Liver (tissue), 9 donors: ENCODE results near the gene UNC93A. TPM values are rescaled to one million over a fixed set of nuclear protein-coding genes. Genes with fewer than 3 reads are reported as not detected.

ENCODE experiments used
- DNase-seq: peaks from one replicate; pipeline ENCODE4 v3.0.0-alpha.2; 2017; ENCODE audit warnings: low spot score
- H3K27ac ChIP-seq, 2 donors: one replicate each; pipeline ENCODE4 v1.7.0; 2013; ENCODE audit warnings: inconsistent platforms in 2 of 2, low read length in 2 of 2, control low read depth in 1 of 2, low read depth in 1 of 2, mild to moderate bottlenecking in 1 of 2
- H3K27me3 ChIP-seq, 4 donors: one replicate each; pipeline versions ENCODE4 v1.6.1 to v1.7.0; 2013; ENCODE audit warnings: low read length in 3 of 4, inconsistent platforms in 1 of 4, mild to moderate bottlenecking in 1 of 4, moderate library complexity in 1 of 4; ENCODE audit not compliant: control insufficient read depth in 4 of 4, insufficient read depth in 4 of 4
- H3K36me3 ChIP-seq, 4 donors: one replicate each; pipeline versions ENCODE4 v1.6.1 to v1.7.0; 2013; ENCODE audit warnings: low read length in 3 of 4, mild to moderate bottlenecking in 3 of 4, low read depth in 1 of 4, moderate library complexity in 1 of 4; ENCODE audit not compliant: control insufficient read depth in 4 of 4, insufficient read depth in 3 of 4
- H3K4me1 ChIP-seq, 4 donors: one replicate each; pipeline versions ENCODE4 v1.6.1 to v1.7.0; 2013; ENCODE audit warnings: low read length in 3 of 4, mild to moderate bottlenecking in 3 of 4, moderate library complexity in 1 of 4; ENCODE audit not compliant: control insufficient read depth in 4 of 4, insufficient read depth in 4 of 4
- H3K4me3 ChIP-seq, 3 donors: one replicate each; pipeline versions ENCODE4 v1.6.1 to v1.7.0; 2013; ENCODE audit warnings: low read length in 3 of 3, control low read depth in 1 of 3, low read depth in 1 of 3, mild to moderate bottlenecking in 1 of 3
- H3K9ac ChIP-seq, 2 donors: one replicate each; pipeline ENCODE4 v1.7.0; 2013; ENCODE audit warnings: low read length in 2 of 2, mild to moderate bottlenecking in 2 of 2, moderate library complexity in 2 of 2, control low read depth in 1 of 2, low read depth in 1 of 2
- H3K9me3 ChIP-seq, 4 donors: one replicate each; pipeline versions ENCODE4 v1.6.1 to v1.7.0; 2013; ENCODE audit warnings: low read length in 3 of 4; ENCODE audit not compliant: control insufficient read depth in 4 of 4
- EGR1 ChIP-seq, 2 donors: IDR thresholded peaks; 2 replicates each; pipeline ENCODE4 v1.6.1; 2016 to 2018; ENCODE audit warnings: antibody characterized with exemption in 2 of 2, low read depth in 2 of 2
- FOXA1 ChIP-seq: IDR thresholded peaks from 2 replicates; pipeline ENCODE4 v1.6.1; 2016; ENCODE audit warnings: antibody characterized with exemption
- FOXA2 ChIP-seq: IDR thresholded peaks from 2 replicates; pipeline ENCODE4 v1.6.1; 2016; ENCODE audit warnings: antibody characterized with exemption
- GABPA ChIP-seq, 2 donors: IDR thresholded peaks in 1 of 2; conservative IDR thresholded peaks in 1 of 2; 2 replicates each; pipeline ENCODE4 v1.6.1; 2016; ENCODE audit warnings: antibody characterized with exemption in 2 of 2, mild to moderate bottlenecking in 1 of 2, moderate library complexity in 1 of 2
- HNF4G ChIP-seq: IDR thresholded peaks from 2 replicates; pipeline ENCODE4 v1.6.1; 2016; ENCODE audit warnings: antibody characterized with exemption
- RAD21 ChIP-seq, 2 donors: IDR thresholded peaks; 2 replicates each; pipeline ENCODE4 v1.6.1; 2016; ENCODE audit warnings: antibody characterized with exemption in 2 of 2, mild to moderate bottlenecking in 2 of 2
- RXRA ChIP-seq, 2 donors: IDR thresholded peaks; 2 replicates each; pipeline ENCODE4 v1.6.1; 2017 to 2018; ENCODE audit warnings: antibody characterized with exemption in 2 of 2, mild to moderate bottlenecking in 1 of 2
- SP1 ChIP-seq: IDR thresholded peaks from 2 replicates; pipeline ENCODE4 v1.6.1; 2018; ENCODE audit warnings: antibody characterized with exemption, mild to moderate bottlenecking
- TAF1 ChIP-seq: conservative IDR thresholded peaks from 2 replicates; pipeline ENCODE4 v1.6.1; 2016; ENCODE audit warnings: antibody characterized with exemption, mild to moderate bottlenecking
- YY1 ChIP-seq: IDR thresholded peaks from 2 replicates; pipeline ENCODE4 v1.6.1; 2016; ENCODE audit warnings: antibody characterized with exemption, mild to moderate bottlenecking
- WGBS: extraction: QIAGEN DNeasy Blood & Tissue Kit; methylation state at CpG from one replicate; pipeline ENCODE4 v1.1.7; 2013; 5-methylcytosine and 5-hydroxymethylcytosine counted together
- polyA plus RNA-seq, 2 donors: library from polyadenylated mRNA; stranded (reverse) in 1 of 2; unstranded in 1 of 2; fragments of 200-250 nt in 1 of 2; fragments of >200 nt in 1 of 2; fragmentation: Nextera tagmentation in 1 of 2; extraction: Ambion mirVana in 1 of 2; gene quantifications; one replicate each; pipeline versions ENCODE4 v1.2.1 to v1.2.3, GENCODE V29; 2013 to 2015
- total RNA-seq, 2 donors: library from RNA; depleted of rRNA; stranded (reverse); fragments of >200 nt; gene quantifications; one replicate each; pipeline ENCODE4 v1.2.3, GENCODE V29; 2014
- TF ChIP-seq, protein P1 (sequence below): fragments of 150-350 bp; IDR thresholded peaks from 2 replicates; pipeline ENCODE4 v1.5.1; 2017; ENCODE audit warnings: improper control_type of control experiment, low read depth, low read length; ENCODE audit not compliant: missing input control
- TF ChIP-seq, protein P2 (sequence below): IDR thresholded peaks from 2 replicates; pipeline ENCODE4 v1.6.1; 2016; ENCODE audit warnings: antibody characterized with exemption
- TF ChIP-seq, protein P3 (sequence below): IDR thresholded peaks from 2 replicates; pipeline ENCODE4 v1.6.1; 2016; ENCODE audit warnings: antibody characterized with exemption
- TF ChIP-seq, protein P4 (sequence below): IDR thresholded peaks from 2 replicates; pipeline ENCODE4 v1.6.1; 2016; ENCODE audit warnings: antibody characterized with exemption, mild to moderate bottlenecking
- TF ChIP-seq, protein P5 (sequence below): IDR thresholded peaks from 2 replicates; pipeline ENCODE4 v1.6.1; 2016; ENCODE audit warnings: antibody characterized with exemption
- donor health status: healthy.
- donor health status: healthy.
- donor health status: healthy.
- donor health status: healthy.
- donor health status: healthy.

UNC93A gene
- total and polyA plus RNA-seq, 4 donors, result 0.79 to 14.0 (median 4.6) TPM

DNA sequence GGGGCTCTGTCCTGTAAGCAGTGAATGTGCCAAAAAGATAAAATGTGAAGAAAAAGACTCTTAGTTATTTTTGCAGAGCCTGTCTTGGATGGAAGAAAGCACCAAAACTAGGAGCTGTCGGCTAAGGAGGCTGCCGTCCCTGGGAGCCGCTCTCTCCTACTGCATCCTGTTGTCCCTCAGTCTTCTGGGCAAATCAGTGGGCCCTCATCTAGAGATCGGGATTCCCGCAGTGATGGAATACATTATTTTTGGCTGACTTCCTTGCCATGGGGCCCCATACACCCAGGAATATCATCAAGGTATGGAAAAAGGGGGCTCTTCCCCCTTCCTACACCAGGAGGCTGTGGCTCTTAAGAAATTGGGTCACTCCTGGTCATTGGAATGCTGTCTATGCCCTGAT lies 37.0 kb downstream of the UNC93A start:
- WGBS, result 94% methylated on average over 5 of the region's 5 CpGs
- Histone ChIP-seq H3K9me3 (no peaks in the 10 kb centered on the region), H3K9ac (no peak overlapping the region), H3K4me3 (no peak overlapping the region), H3K4me1 (no peaks in the 10 kb centered on the region), H3K27ac (no peak overlapping the region), H3K27me3 (no peaks in the 10 kb centered on the region), H3K36me3 (no peaks in the 10 kb centered on the region)
- no peak for DNase-seq
- no peak for TF ChIP-seq RAD21 (IDR thresholded peaks at IDR 0.05)
- TF ChIP-seq, protein P1, sequence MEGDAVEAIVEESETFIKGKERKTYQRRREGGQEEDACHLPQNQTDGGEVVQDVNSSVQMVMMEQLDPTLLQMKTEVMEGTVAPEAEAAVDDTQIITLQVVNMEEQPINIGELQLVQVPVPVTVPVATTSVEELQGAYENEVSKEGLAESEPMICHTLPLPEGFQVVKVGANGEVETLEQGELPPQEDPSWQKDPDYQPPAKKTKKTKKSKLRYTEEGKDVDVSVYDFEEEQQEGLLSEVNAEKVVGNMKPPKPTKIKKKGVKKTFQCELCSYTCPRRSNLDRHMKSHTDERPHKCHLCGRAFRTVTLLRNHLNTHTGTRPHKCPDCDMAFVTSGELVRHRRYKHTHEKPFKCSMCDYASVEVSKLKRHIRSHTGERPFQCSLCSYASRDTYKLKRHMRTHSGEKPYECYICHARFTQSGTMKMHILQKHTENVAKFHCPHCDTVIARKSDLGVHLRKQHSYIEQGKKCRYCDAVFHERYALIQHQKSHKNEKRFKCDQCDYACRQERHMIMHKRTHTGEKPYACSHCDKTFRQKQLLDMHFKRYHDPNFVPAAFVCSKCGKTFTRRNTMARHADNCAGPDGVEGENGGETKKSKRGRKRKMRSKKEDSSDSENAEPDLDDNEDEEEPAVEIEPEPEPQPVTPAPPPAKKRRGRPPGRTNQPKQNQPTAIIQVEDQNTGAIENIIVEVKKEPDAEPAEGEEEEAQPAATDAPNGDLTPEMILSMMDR, result no peak
- TF ChIP-seq, protein P2, sequence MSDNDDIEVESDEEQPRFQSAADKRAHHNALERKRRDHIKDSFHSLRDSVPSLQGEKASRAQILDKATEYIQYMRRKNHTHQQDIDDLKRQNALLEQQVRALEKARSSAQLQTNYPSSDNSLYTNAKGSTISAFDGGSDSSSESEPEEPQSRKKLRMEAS, result no peak
- no peak for TF ChIP-seq YY1
- TF ChIP-seq, protein P3, sequence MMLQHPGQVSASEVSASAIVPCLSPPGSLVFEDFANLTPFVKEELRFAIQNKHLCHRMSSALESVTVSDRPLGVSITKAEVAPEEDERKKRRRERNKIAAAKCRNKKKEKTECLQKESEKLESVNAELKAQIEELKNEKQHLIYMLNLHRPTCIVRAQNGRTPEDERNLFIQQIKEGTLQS, result no peak
- no peak for TF ChIP-seq FOXA2
- no peak for TF ChIP-seq TAF1
- TF ChIP-seq SP1, result no peak

DNA sequence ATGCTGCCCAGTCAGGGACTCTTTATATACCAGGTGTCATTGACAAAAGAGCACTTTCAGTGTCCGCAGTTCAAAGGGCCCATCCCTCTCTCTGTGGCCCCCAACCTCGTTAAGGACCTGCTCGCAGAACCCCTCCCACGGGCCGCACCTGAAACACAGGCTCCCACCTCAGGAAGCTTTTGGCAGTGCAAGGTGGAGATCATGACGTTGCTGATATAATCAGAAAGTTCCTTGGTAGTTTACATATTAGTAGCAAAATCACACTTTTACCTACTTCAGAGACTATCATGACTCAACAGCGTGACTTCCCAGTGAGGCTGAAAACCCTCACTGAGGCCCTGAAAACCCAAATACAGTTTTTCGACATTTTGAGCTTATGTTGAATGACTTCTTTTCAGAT lies 37.9 kb downstream of the UNC93A start:
- WGBS, result 82% methylated on average over 8 of the region's 8 CpGs
- H3K4me3 ChIP-seq, result no peak overlapping the region
- H3K9ac ChIP-seq, result no peak overlapping the region
- no peaks in the 10 kb centered on the region for H3K4me1 ChIP-seq
- H3K9me3 ChIP-seq, result no peaks in the 10 kb centered on the region
- H3K36me3 ChIP-seq, result no peaks in the 10 kb centered on the region
- no peaks in the 10 kb centered on the region for H3K27me3 ChIP-seq
- no peak for TF ChIP-seq RAD21 (IDR thresholded peaks at IDR 0.05)
- TF ChIP-seq FOXA1, result no peak
- no peak for TF ChIP-seq HNF4G
- TF ChIP-seq, protein P4, sequence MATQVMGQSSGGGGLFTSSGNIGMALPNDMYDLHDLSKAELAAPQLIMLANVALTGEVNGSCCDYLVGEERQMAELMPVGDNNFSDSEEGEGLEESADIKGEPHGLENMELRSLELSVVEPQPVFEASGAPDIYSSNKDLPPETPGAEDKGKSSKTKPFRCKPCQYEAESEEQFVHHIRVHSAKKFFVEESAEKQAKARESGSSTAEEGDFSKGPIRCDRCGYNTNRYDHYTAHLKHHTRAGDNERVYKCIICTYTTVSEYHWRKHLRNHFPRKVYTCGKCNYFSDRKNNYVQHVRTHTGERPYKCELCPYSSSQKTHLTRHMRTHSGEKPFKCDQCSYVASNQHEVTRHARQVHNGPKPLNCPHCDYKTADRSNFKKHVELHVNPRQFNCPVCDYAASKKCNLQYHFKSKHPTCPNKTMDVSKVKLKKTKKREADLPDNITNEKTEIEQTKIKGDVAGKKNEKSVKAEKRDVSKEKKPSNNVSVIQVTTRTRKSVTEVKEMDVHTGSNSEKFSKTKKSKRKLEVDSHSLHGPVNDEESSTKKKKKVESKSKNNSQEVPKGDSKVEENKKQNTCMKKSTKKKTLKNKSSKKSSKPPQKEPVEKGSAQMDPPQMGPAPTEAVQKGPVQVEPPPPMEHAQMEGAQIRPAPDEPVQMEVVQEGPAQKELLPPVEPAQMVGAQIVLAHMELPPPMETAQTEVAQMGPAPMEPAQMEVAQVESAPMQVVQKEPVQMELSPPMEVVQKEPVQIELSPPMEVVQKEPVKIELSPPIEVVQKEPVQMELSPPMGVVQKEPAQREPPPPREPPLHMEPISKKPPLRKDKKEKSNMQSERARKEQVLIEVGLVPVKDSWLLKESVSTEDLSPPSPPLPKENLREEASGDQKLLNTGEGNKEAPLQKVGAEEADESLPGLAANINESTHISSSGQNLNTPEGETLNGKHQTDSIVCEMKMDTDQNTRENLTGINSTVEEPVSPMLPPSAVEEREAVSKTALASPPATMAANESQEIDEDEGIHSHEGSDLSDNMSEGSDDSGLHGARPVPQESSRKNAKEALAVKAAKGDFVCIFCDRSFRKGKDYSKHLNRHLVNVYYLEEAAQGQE, result no peak
- TF ChIP-seq, protein P5, sequence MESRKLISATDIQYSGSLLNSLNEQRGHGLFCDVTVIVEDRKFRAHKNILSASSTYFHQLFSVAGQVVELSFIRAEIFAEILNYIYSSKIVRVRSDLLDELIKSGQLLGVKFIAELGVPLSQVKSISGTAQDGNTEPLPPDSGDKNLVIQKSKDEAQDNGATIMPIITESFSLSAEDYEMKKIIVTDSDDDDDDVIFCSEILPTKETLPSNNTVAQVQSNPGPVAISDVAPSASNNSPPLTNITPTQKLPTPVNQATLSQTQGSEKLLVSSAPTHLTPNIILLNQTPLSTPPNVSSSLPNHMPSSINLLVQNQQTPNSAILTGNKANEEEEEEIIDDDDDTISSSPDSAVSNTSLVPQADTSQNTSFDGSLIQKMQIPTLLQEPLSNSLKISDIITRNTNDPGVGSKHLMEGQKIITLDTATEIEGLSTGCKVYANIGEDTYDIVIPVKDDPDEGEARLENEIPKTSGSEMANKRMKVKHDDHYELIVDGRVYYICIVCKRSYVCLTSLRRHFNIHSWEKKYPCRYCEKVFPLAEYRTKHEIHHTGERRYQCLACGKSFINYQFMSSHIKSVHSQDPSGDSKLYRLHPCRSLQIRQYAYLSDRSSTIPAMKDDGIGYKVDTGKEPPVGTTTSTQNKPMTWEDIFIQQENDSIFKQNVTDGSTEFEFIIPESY, result no peak
- TF ChIP-seq SP1, result no peak
- TF ChIP-seq EGR1 (IDR thresholded peaks at IDR 0.05; ENCODE audit: low read depth in 2 of 2), result no peak
- no peak for TF ChIP-seq RXRA (IDR thresholded peaks at IDR 0.05)
- TF ChIP-seq TAF1, result no peak
- TF ChIP-seq, protein P1, result no peak
- TF ChIP-seq GABPA (IDR thresholded peaks at IDR 0.05 in 1 of 2, conservative IDR thresholded peaks at IDR 0.05 in 1 of 2), result no peak
- DNase-seq, result no peak
- H3K27ac ChIP-seq, result no peak overlapping the region
